Measurements from ENCODE around the gene COG5. TPM values are rescaled to one million over a fixed set of nuclear protein-coding genes. Genes with fewer than 3 reads are reported as not detected.

Gene COG5
- total and polyA plus RNA-seq, 10 donors = 3.6 to 86.6 (median 48.7) TPM

- 85 to 93% (median 87%) methylated on average over 3 of the region's 3 CpGs for WGBS, 5 donors
- Histone ChIP-seq H3K27ac (no peak overlapping the region), H3K27me3 (replicated peaks in 1 of 7) (no peaks in the 10 kb centered on the region), H3K4me1 (no peaks in the 10 kb centered on the region), H3K9me3 (no peaks in the 10 kb centered on the region), H3K36me3 (peaks cover 0 to 46% (median 6%) of the 10 kb centered on the region in 6 donors), H3K4me3 (no peak overlapping the region)
- DNase-seq = no peak
- intact Hi-C loops (cut with DNase I; ENCODE audit: low total_unique reads) = no loop called here
- TF ChIP-seq POLR2A (IDR thresholded peaks at IDR 0.05) (no peak), POLR2AphosphoS5 (IDR thresholded peaks at IDR 0.05) (no peak), CTCF (IDR thresholded peaks at IDR 0.05 in 8 of 11, conservative IDR thresholded peaks at IDR 0.05 in 3 of 11) (no peak)
These were observed 329.3 kb downstream of the COG5 start for GRCh38 chr7:107234436-107234835.

DNA sequence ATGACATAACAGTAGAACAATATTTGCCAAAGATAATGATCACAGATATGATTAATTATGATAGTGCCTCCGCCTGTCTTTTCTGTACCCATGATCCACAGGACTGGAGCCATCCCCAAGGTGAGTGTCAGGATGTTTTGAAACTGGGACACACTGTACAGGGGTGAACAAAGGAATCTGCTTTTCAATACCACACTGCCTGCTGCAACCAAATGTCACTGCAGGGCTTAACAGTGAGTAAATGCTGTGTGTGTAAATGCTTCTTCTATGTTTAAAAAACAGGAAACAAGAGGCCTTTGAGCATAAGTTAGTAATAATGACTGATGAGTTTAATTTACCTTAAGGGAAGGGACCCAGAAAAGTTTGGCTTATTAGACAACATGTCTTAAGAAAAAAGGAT lies 329.7 kb downstream of the COG5 start:
- Histone ChIP-seq H3K4me1 (no peaks in the 10 kb centered on the region), H3K27ac (no peak overlapping the region), H3K27me3 (replicated peaks in 1 of 7) (no peaks in the 10 kb centered on the region), H3K36me3 (peaks cover 0 to 50% (median 9%) of the 10 kb centered on the region in 6 donors), H3K4me3 (no peak overlapping the region), H3K9me3 (no peaks in the 10 kb centered on the region)
- WGBS, 5 donors = 91 to 100% (median 94%) methylated on average over 1 of the region's 1 CpG
- intact Hi-C loops (cut with DNase I; ENCODE audit: low total_unique reads) = no loop called here
- TF ChIP-seq CTCF (IDR thresholded peaks at IDR 0.05 in 8 of 11, conservative IDR thresholded peaks at IDR 0.05 in 3 of 11) (no peak), POLR2A (IDR thresholded peaks at IDR 0.05) (no peak)
- no peak for DNase-seq

- Histone ChIP-seq H3K4me3 (no peak overlapping the region), H3K27me3 (replicated peaks in 1 of 7) (no peaks in the 10 kb centered on the region), H3K36me3 (peaks cover 0 to 58% (median 11%) of the 10 kb centered on the region in 6 donors), H3K9me3 (no peaks in the 10 kb centered on the region), H3K27ac (no peak overlapping the region), H3K4me1 (no peaks in the 10 kb centered on the region)
- no peak for DNase-seq
- intact Hi-C loops (cut with DNase I; ENCODE audit: low total_unique reads) = no loop called here
- WGBS, 5 donors = 78 to 87% (median 83%) methylated on average over 4 of the region's 4 CpGs
- TF ChIP-seq CTCF (IDR thresholded peaks at IDR 0.05 in 8 of 11, conservative IDR thresholded peaks at IDR 0.05 in 3 of 11) = no peak
- TF ChIP-seq POLR2A (IDR thresholded peaks at IDR 0.05) = no peak
- TF ChIP-seq POLR2AphosphoS5 (IDR thresholded peaks at IDR 0.05) = no peak
These were observed 330.5 kb downstream of the COG5 start for GRCh38 chr7:107233174-107233573.

GRCh38 chr7:107232568-107233090 lies 331.1 kb downstream of the COG5 start:
- Histone ChIP-seq H3K27ac (no peak overlapping the region), H3K4me3 (no peak overlapping the region), H3K4me1 (no peaks in the 10 kb centered on the region), H3K36me3 (peaks cover 0 to 59% (median 11%) of the 10 kb centered on the region in 6 donors), H3K27me3 (replicated peaks in 1 of 7) (no peaks in the 10 kb centered on the region), H3K9me3 (no peaks in the 10 kb centered on the region)
- TF ChIP-seq CTCF (IDR thresholded peaks at IDR 0.05 in 8 of 11, conservative IDR thresholded peaks at IDR 0.05 in 3 of 11) (no peak), POLR2AphosphoS5 (IDR thresholded peaks at IDR 0.05) (no peak), POLR2A (IDR thresholded peaks at IDR 0.05) (no peak)
- WGBS, 5 donors = 81 to 92% (median 85%) methylated on average over 7 of the region's 7 CpGs
- intact Hi-C loops (cut with DNase I; ENCODE audit: low total_unique reads) = no loop called here
- no peak for DNase-seq
